Muscle layer of duodenum (tissue), 2 donors: ENCODE results near the gene NT5DC2.
A peak's percentile ranks its signal among the peaks of the same experiment; 100 is the strongest.

Experiments used
- H3K27ac ChIP-seq: one replicate; pipeline ENCODE4 v1.7.0; 2013; ENCODE audit warnings: mild to moderate bottlenecking, low read length
- H3K27me3 ChIP-seq: one replicate; pipeline ENCODE4 v1.7.0; 2013; ENCODE audit warnings: low read depth, mild to moderate bottlenecking, control low read depth, low read length
- H3K36me3 ChIP-seq, 2 donors: one replicate each; pipeline ENCODE4 v1.7.0; 2013; ENCODE audit warnings: low read length in 2 of 2, control low read depth in 1 of 2, mild to moderate bottlenecking in 1 of 2; ENCODE audit not compliant: insufficient read depth in 2 of 2, control insufficient read depth in 1 of 2
- H3K4me1 ChIP-seq, 2 donors: one replicate each; pipeline ENCODE4 v1.7.0; 2013; ENCODE audit warnings: low read length in 2 of 2, mild to moderate bottlenecking in 2 of 2, control low read depth in 1 of 2, moderate library complexity in 1 of 2; ENCODE audit not compliant: insufficient read depth in 2 of 2, control insufficient read depth in 1 of 2
- H3K4me3 ChIP-seq, 2 donors: one replicate each; pipeline ENCODE4 v1.7.0; 2013; ENCODE audit warnings: low read length in 2 of 2, low read depth in 1 of 2, mild to moderate bottlenecking in 1 of 2
- H3K9me3 ChIP-seq, 2 donors: one replicate each; pipeline ENCODE4 v1.7.0; 2013; ENCODE audit warnings: low read length in 2 of 2, control low read depth in 1 of 2, mild to moderate bottlenecking in 1 of 2; ENCODE audit not compliant: control insufficient read depth in 1 of 2
- donor health status: healthy.

Gene NT5DC2

GRCh38 chr3:52533623-52534280 lies at the start of gene NT5DC2:
Gene NT5DC2 (minus strand): TSS chr3:52533857. CDS start chr3:52533737, 120 bp downstream.
- no peaks in the 10 kb centered on the region for H3K27me3 ChIP-seq
- no peaks in the 10 kb centered on the region for H3K36me3 ChIP-seq
- no peak within 1 kb of the TSS for H3K27ac ChIP-seq
- H3K9me3 ChIP-seq: no peaks in the 10 kb centered on the region
- peaks cover 8 to 25% of the 10 kb centered on the region in 2 donors for H3K4me1 ChIP-seq
- peak within 1 kb of the TSS; percentile 33 to 63 for H3K4me3 ChIP-seq

- Histone ChIP-seq H3K4me1 (no peaks in the 10 kb centered on the region), H3K36me3 (peaks cover 25 to 36% of the 10 kb centered on the region in 2 donors), H3K4me3 (no peak overlapping the region), H3K27me3 (no peaks in the 10 kb centered on the region), H3K9me3 (no peaks in the 10 kb centered on the region), H3K27ac (no peak overlapping the region)
These were observed 40.7 kb upstream of the NT5DC2 start for GRCh38 chr3:52574056-52574965.

- Histone ChIP-seq H3K36me3 (peaks cover 8 to 30% of the 10 kb centered on the region in 2 donors), H3K9me3 (no peaks in the 10 kb centered on the region), H3K4me3 (no peak overlapping the region), H3K27me3 (no peaks in the 10 kb centered on the region), H3K27ac (no peak overlapping the region), H3K4me1 (no peaks in the 10 kb centered on the region)
These were observed 38.6 kb upstream of the NT5DC2 start for GRCh38 chr3:52572221-52572620.

GRCh38 chr3:52570076-52570475 lies 36.4 kb upstream of the NT5DC2 start:
- Histone ChIP-seq H3K36me3 (peaks cover 0 to 16% of the 10 kb centered on the region in 2 donors), H3K9me3 (no peaks in the 10 kb centered on the region)

GRCh38 chr3:52568069-52568468 lies 34.4 kb upstream of the NT5DC2 start:
- Histone ChIP-seq H3K4me3 (no peak overlapping the region), H3K27me3 (no peaks in the 10 kb centered on the region), H3K4me1 (no peaks in the 10 kb centered on the region), H3K9me3 (no peaks in the 10 kb centered on the region), H3K36me3 (peaks cover 5 to 14% of the 10 kb centered on the region in 2 donors), H3K27ac (no peak overlapping the region)

More at GRCh38 chr3:52570076-52570475, 36.4 kb upstream of the NT5DC2 start:
- Histone ChIP-seq H3K4me3 (no peak overlapping the region), H3K27ac (no peak overlapping the region), H3K27me3 (no peaks in the 10 kb centered on the region), H3K4me1 (no peaks in the 10 kb centered on the region)

GRCh38 chr3:52563984-52564383 lies 30.3 kb upstream of the NT5DC2 start:
- Histone ChIP-seq H3K4me1 (no peaks in the 10 kb centered on the region), H3K9me3 (no peaks in the 10 kb centered on the region), H3K27ac (no peak overlapping the region), H3K4me3 (no peak overlapping the region), H3K27me3 (no peaks in the 10 kb centered on the region), H3K36me3 (peaks cover 28 to 37% of the 10 kb centered on the region in 2 donors)

- H3K4me3 ChIP-seq: no peak overlapping the region
- peaks cover 34 to 38% of the 10 kb centered on the region in 2 donors for H3K36me3 ChIP-seq
- H3K9me3 ChIP-seq: no peaks in the 10 kb centered on the region
- no peak overlapping the region for H3K27ac ChIP-seq
- no peaks in the 10 kb centered on the region for H3K4me1 ChIP-seq
- no peaks in the 10 kb centered on the region for H3K27me3 ChIP-seq
These were observed 27.5 kb upstream of the NT5DC2 start for GRCh38 chr3:52561028-52561747.

GRCh38 chr3:52558436-52558835 lies 24.8 kb upstream of the NT5DC2 start:
- no peaks in the 10 kb centered on the region for H3K27me3 ChIP-seq
- H3K4me3 ChIP-seq: no peak overlapping the region
- no peaks in the 10 kb centered on the region for H3K9me3 ChIP-seq
- H3K36me3 ChIP-seq: peaks cover 43 to 50% of the 10 kb centered on the region in 2 donors
- no peaks in the 10 kb centered on the region for H3K4me1 ChIP-seq
- H3K27ac ChIP-seq: no peak overlapping the region

- Histone ChIP-seq H3K4me3 (no peak overlapping the region), H3K4me1 (no peaks in the 10 kb centered on the region), H3K36me3 (peaks cover 44 to 54% of the 10 kb centered on the region in 2 donors), H3K27me3 (no peaks in the 10 kb centered on the region), H3K9me3 (no peaks in the 10 kb centered on the region), H3K27ac (no peak overlapping the region)
These were observed 23.6 kb upstream of the NT5DC2 start for GRCh38 chr3:52557011-52557960.

GRCh38 chr3:52555056-52555455 lies 21.4 kb upstream of the NT5DC2 start:
- H3K4me1 ChIP-seq: no peaks in the 10 kb centered on the region
- peaks cover 40 to 51% of the 10 kb centered on the region in 2 donors for H3K36me3 ChIP-seq
- H3K9me3 ChIP-seq: no peaks in the 10 kb centered on the region
- no peak overlapping the region for H3K4me3 ChIP-seq
- H3K27ac ChIP-seq: no peak overlapping the region
- H3K27me3 ChIP-seq: no peaks in the 10 kb centered on the region
